Measurements from ENCODE around the gene BDKRB2.

BDKRB2 gene

GRCh38 chr14:96187216-96188031, 17.2 kb upstream of the BDKRB2 start:
- TF ChIP-seq CTCF (conservative IDR thresholded peaks at IDR 0.05) (no peak), ZFX (IDR thresholded peaks at IDR 0.05) (no peak)
- H3K27ac ChIP-seq = no peak overlapping the region

GRCh38 chr14:96189281-96189711, 15.3 kb upstream of the BDKRB2 start:
- H3K27ac ChIP-seq = no peak overlapping the region
- TF ChIP-seq ZFX (IDR thresholded peaks at IDR 0.05) (no peak), CTCF (conservative IDR thresholded peaks at IDR 0.05) (no peak)

- no peak for TF ChIP-seq ZFX (IDR thresholded peaks at IDR 0.05)
- no peak for TF ChIP-seq CTCF (conservative IDR thresholded peaks at IDR 0.05)
- no peak overlapping the region for H3K27ac ChIP-seq
Observed at GRCh38 chr14:96191353-96191752, 13.3 kb upstream of the BDKRB2 start.

DNA sequence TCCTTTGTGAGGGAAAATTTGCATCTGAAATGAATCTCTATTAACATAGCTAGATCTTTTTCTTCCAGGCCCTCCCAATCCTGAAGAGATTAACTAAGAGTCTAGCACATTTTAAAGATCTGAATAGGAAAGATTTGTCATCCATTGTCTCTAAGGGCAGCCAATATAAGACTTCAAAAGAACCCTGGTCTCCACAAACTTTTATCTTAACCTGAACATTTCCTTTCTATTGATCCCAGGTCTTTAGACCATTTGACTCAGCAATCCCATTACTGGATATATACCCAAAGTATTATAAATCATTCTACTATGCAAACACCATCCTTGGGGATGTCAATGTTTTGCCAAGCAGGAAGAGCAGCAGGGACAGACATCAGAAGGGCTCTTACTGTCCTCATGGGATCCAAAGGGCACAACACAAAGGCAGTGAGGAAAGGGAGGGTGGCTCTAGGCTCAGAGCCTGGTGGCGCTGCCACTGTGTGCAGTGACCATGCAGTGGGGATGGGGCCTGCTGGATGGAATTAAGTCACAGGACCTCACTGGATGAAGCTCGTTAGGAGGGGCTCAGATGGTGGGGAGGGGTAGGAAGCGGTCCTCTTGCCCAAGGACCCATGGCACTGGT, 12.7 kb upstream of the BDKRB2 start:
- TF ChIP-seq CTCF (conservative IDR thresholded peaks at IDR 0.05) = no peak
- TF ChIP-seq ZFX (IDR thresholded peaks at IDR 0.05) = no peak
- no peak overlapping the region for H3K27ac ChIP-seq

- TF ChIP-seq ZFX (IDR thresholded peaks at IDR 0.05) (no peak), CTCF (conservative IDR thresholded peaks at IDR 0.05) (no peak)
- no peak overlapping the region for H3K27ac ChIP-seq
Observed at GRCh38 chr14:96192975-96193805, 11.4 kb upstream of the BDKRB2 start.

DNA sequence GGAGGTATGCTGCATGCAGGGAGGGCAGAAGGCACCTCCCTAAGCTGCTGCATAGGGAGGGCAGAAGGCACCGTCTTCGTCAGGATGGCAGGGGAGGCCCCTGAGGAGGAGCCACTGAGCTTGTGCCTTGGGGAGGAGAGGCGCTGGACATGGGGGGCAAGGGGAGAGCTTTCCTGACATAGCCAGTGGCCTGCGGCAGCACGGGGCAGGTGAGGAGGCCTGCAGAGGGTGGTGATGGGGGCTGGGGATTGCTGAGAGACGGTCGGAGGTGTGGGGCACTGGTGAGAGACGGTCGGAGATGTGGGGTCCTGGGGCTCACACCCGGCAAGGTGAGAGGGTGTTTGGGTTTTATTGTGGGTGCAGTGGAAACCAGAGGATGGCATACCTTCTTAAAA, 10.4 kb upstream of the BDKRB2 start:
- H3K27ac ChIP-seq = no peak overlapping the region
- TF ChIP-seq ZFX (IDR thresholded peaks at IDR 0.05) (no peak), CTCF (conservative IDR thresholded peaks at IDR 0.05) (no peak)

All from C4-2B (cell line).